Activated CD8-positive, alpha-beta memory T cell treated with anti-CD3 and anti-CD28 coated beads, Interleukin-2, amount 10 ng/mL, durations not matched to agents 7 days and 5 days (primary cell): ENCODE results near the gene UHMK1. TPM values are rescaled to one million over a fixed set of nuclear protein-coding genes. Genes with fewer than 3 reads are reported as not detected.
A peak's percentile ranks its signal among the peaks of the same experiment; 100 is the strongest.

Experiments used
- ATAC-seq: fragments of 150-1000 bp; cut with Tn5 transposase; one replicate; pipeline ENCODE4 v1.10.0; 2021; ENCODE audit warnings: moderate library complexity
- CTCF ChIA-PET: fragments of 350-600 bp; sonication (Branson Sonifier 250); formaldehyde crosslinking; loops from one replicate; lab custom pipeline; 2021; ENCODE audit warnings: antibody characterized with exemption; lab: Charles Lee
- DNase-seq: peaks from one replicate; pipeline ENCODE4 v3.0.0-alpha.2; 2020
- H3K27ac Mint-ChIP-seq: one replicate; pipeline ENCODE4 v1.8.0; 2021; ENCODE audit warnings: mild to moderate bottlenecking, mixed read lengths
- H3K27me3 Mint-ChIP-seq: one replicate; pipeline ENCODE4 v1.8.0; 2021; ENCODE audit warnings: mixed read lengths
- H3K36me3 Mint-ChIP-seq: one replicate; pipeline ENCODE4 v1.8.0; 2021; ENCODE audit warnings: mild to moderate bottlenecking, mixed read lengths
- H3K4me1 Mint-ChIP-seq: one replicate; pipeline ENCODE4 v1.8.0; 2021; ENCODE audit warnings: mixed read lengths
- H3K4me3 Mint-ChIP-seq: one replicate; pipeline ENCODE4 v1.8.0; 2021; ENCODE audit warnings: mild to moderate bottlenecking, moderate library complexity, mixed read lengths
- H3K9me3 Mint-ChIP-seq: one replicate; pipeline ENCODE4 v1.8.0; 2022; ENCODE audit warnings: low read depth, mixed read lengths
- total RNA-seq, 2 experiments: library from RNA; stranded (reverse); gene quantifications; one replicate each; pipeline ENCODE4 v1.2.3, GENCODE V29; 2021

Gene UHMK1
- total RNA-seq, 2 experiments from 2014 or later: 51.5 to 62.0 TPM

DNA sequence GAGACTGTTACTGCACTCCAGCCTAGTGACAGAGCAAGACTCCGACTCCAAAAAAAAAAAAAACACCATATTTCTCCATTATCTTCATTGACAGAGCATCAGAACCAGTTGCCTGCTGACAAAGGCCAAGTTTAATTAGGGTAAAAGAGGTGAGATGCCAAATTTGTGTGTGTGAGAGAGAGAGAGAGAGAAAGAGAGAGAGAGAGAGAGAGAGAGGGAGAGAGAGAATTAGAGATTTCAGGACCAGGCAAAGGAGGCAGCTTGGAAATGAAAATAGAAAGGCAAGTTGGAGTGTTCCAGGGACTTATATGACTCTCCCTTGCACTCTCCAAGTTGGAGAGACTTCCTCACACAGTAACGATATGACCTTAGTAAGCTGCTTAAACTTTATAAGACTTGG, 39.6 kb downstream of the UHMK1 start:
- no peaks in the 10 kb centered on the region for H3K9me3 Mint-ChIP-seq
- ATAC-seq (no peak), DNase-seq (no peak)
- no peaks in the 10 kb centered on the region for H3K27me3 Mint-ChIP-seq
- H3K36me3 Mint-ChIP-seq: peaks cover 13% of the 10 kb centered on the region
- no peak overlapping the region for H3K4me3 Mint-ChIP-seq
- CTCF ChIA-PET: no interaction called here
- no peak overlapping the region for H3K27ac Mint-ChIP-seq
- peaks cover 12% of the 10 kb centered on the region for H3K4me1 Mint-ChIP-seq

DNA sequence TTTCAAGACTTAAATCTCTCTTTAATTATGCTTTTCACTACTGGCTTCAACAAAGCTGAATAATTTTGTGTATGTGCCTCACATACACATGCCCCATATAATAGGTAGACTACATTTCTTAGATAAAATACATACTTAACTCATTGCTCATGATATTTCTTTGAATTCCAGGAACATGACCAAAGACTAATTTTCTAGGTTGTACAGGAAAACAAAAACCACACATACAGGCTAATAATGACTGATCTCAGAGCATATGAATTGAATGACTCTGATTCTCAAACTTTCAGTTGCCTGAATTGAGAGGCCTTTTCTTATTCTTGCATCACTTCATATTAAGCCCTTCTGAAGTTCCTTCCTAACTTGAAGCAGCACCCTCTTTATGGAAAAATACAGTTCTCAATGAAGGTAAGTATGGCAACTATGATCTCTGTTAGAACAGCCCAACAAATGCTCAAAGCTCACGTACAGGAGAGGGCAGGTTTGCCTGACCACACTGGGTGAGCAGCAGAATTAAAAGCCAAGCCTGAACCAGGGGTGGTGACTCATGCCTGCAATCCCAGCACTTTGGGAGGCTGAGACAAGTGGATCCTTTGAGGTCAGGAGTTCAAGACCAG, 41.3 kb downstream of the UHMK1 start:
- Mint-ChIP-seq H3K27me3 (no peaks in the 10 kb centered on the region), H3K9me3 (no peaks in the 10 kb centered on the region), H3K4me1 (peaks cover 12% of the 10 kb centered on the region), H3K4me3 (no peak overlapping the region), H3K36me3 (peaks cover 19% of the 10 kb centered on the region), H3K27ac (peak overlapping the region; percentile 79)
- CTCF ChIA-PET: interaction anchor here (1.4 kb wide), 1 partner anchor 20 kb away, joined by 4 read pairs; no protein-coding TSS in a partner anchor
- ATAC-seq: peak; percentile 69
- peak; percentile 44 for DNase-seq

DNA sequence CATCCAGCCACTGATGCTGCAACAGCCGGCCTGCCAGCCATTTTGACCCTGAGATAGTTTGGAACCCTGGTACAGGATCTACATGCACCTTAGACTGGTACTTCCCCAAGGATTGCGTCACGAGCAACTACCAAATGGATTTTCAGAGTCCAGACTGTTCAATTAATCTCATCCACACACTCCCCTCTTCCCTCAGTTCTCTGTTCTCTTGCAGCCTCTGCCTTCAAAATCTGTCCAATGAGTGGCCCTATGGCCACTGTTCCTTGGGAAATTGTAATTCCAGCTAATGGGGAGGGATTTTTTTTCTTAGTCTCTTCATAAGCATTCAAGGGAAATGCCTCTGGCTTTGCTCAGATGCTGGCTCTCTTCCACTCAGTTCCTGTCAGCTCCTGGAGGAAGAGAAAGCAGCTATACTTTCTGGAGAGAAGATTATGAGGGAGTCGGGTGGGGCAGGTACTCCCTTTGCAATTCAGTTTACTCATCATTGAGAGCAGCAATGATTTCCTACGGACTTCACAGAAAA, 44.1 kb downstream of the UHMK1 start:
- peaks cover 10% of the 10 kb centered on the region for H3K4me1 Mint-ChIP-seq
- H3K27me3 Mint-ChIP-seq: no peaks in the 10 kb centered on the region
- H3K9me3 Mint-ChIP-seq: no peaks in the 10 kb centered on the region
- no peak overlapping the region for H3K4me3 Mint-ChIP-seq
- H3K27ac Mint-ChIP-seq: no peak overlapping the region
- ATAC-seq: no peak
- CTCF ChIA-PET: no interaction called here
- no peak for DNase-seq
- peaks cover 21% of the 10 kb centered on the region for H3K36me3 Mint-ChIP-seq

DNA sequence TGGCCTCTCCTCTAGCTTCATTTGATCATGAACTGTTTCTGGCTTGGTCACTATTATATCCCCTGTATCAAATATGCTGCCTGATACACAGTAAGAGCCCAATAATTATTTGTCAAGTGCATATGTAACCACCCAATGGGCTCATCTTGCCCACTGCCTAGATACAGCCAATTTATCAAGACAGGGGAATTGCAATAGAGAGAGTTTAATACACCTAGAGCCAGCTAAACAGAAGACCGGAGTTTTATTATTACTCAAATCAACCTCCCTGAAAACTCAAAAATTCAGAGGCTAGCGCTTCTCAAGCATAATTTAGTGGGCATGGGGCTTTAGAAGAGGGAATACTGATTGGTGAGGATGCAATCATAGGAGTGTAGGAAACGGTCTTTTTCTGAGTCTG, 45.6 kb downstream of the UHMK1 start:
- CTCF ChIA-PET: no interaction called here
- Mint-ChIP-seq H3K4me3 (no peak overlapping the region), H3K27ac (no peak overlapping the region), H3K36me3 (peaks cover 21% of the 10 kb centered on the region), H3K4me1 (peaks cover 12% of the 10 kb centered on the region), H3K9me3 (no peaks in the 10 kb centered on the region), H3K27me3 (no peaks in the 10 kb centered on the region)
- ATAC-seq (no peak), DNase-seq (no peak)

GRCh38 chr1:162548170-162548569, 50.6 kb downstream of the UHMK1 start:
- Mint-ChIP-seq H3K27me3 (no peaks in the 10 kb centered on the region), H3K4me3 (no peak overlapping the region), H3K36me3 (peaks cover 8% of the 10 kb centered on the region), H3K27ac (peak overlapping the region; percentile 15), H3K4me1 (peaks cover 3% of the 10 kb centered on the region), H3K9me3 (no peaks in the 10 kb centered on the region)
- DNase-seq (no peak), ATAC-seq (no peak)
- CTCF ChIA-PET: no interaction called here

GRCh38 chr1:162549001-162549400, 51.4 kb downstream of the UHMK1 start:
- no peaks in the 10 kb centered on the region for H3K9me3 Mint-ChIP-seq
- ATAC-seq: no peak
- CTCF ChIA-PET: no interaction called here
- no peaks in the 10 kb centered on the region for H3K27me3 Mint-ChIP-seq
- no peak for DNase-seq
- no peak overlapping the region for H3K4me3 Mint-ChIP-seq
- peaks cover 3% of the 10 kb centered on the region for H3K4me1 Mint-ChIP-seq
- no peak overlapping the region for H3K27ac Mint-ChIP-seq
- peaks cover 3% of the 10 kb centered on the region for H3K36me3 Mint-ChIP-seq

- CTCF ChIA-PET: no interaction called here
- no peaks in the 10 kb centered on the region for H3K36me3 Mint-ChIP-seq
- no peak overlapping the region for H3K27ac Mint-ChIP-seq
- DNase-seq: no peak
- no peaks in the 10 kb centered on the region for H3K9me3 Mint-ChIP-seq
- H3K4me3 Mint-ChIP-seq: no peak overlapping the region
- H3K4me1 Mint-ChIP-seq: peaks cover 3% of the 10 kb centered on the region
- no peak for ATAC-seq
- H3K27me3 Mint-ChIP-seq: no peaks in the 10 kb centered on the region
These were observed 53.3 kb downstream of the UHMK1 start for GRCh38 chr1:162550925-162551324.

DNA sequence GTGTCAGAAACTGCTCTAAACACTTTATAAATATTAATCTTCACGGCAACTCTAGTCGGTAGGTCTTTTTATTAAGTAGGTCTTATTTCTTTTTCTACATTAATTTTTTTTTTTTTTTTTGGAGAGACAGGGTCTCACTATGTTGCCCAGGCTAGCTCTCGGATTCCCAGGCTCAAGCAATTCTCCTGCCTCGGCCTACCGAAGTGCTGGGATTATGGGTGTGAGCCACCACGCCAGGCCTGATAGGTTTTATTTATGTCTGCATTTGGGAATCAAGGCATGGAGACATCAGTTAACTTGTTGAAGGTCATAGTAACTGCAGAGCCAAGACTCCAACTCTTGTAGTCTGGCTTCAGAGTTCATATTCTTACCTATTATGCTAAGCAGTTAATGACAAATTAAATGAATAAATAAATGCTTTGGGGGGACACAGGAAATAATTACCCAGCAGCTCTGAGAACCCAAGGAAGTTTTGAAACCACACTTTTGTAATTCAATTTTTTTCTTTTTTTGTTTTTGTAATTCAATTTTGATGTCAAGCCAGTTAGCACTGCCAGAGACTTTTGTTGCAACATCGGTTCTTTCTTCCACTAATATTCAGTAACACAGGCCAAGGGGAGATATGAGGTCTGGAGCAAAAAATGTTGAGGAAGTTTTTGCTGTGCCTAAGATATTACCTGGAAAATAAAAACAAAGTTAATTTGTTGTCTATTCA, 54.5 kb downstream of the UHMK1 start:
- Mint-ChIP-seq H3K9me3 (no peaks in the 10 kb centered on the region), H3K4me1 (peaks cover 3% of the 10 kb centered on the region), H3K4me3 (no peak overlapping the region), H3K27ac (no peak overlapping the region), H3K27me3 (no peaks in the 10 kb centered on the region), H3K36me3 (no peaks in the 10 kb centered on the region)
- no peak for ATAC-seq
- CTCF ChIA-PET: no interaction called here
- DNase-seq: no peak

DNA sequence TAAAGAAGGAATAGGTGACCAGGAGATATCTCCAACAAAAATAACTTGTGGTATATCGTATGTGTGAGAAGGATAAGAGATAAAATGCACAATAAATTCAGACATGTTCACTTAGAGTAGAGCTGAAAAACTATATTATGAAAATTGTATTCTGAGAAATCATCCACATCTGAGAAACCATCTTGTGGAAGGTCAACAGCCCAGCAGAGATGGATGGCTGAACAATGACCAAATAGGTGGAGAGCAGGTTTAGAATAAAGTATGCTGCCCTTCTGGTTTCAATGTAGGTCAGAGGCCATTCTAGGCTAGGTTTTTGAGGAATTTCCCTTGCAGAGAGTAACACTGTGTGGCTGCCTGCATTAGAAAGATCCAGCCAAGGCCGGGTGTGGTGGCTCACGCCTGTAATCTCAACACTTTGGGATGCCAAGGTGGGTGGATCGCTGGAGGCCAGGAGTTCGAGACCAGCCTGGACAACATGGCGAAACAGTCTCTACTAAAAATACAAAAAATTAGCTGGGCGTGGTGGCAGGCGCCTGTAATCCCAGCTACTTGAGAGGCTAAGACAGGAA, 55.1 kb downstream of the UHMK1 start:
- Mint-ChIP-seq H3K4me3 (no peak overlapping the region), H3K27me3 (no peaks in the 10 kb centered on the region), H3K9me3 (no peaks in the 10 kb centered on the region), H3K27ac (no peak overlapping the region), H3K36me3 (no peaks in the 10 kb centered on the region), H3K4me1 (peaks cover 3% of the 10 kb centered on the region)
- CTCF ChIA-PET: no interaction called here
- ATAC-seq (no peak), DNase-seq (no peak)

DNA sequence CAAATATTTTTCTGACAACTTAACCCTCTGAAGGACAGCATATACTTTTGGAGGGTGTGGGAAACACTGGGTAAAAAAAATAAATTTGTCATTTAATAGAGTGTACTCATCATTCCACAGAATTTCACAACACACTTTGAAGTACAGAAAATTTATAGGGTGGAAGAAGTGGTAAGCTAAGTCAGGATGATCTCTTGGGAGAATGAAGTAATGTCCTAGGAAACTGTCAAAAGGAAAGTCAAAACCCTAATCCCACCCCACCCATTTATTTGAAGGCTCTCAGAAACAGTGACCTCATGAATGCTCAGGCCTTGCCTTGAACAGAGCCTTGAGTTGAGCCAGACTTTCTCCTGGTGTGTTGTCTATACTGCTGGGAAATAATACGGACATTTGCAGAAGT, 56.6 kb downstream of the UHMK1 start:
- no peak overlapping the region for H3K27ac Mint-ChIP-seq
- DNase-seq (no peak), ATAC-seq (no peak)
- H3K27me3 Mint-ChIP-seq: no peaks in the 10 kb centered on the region
- H3K4me1 Mint-ChIP-seq: no peaks in the 10 kb centered on the region
- CTCF ChIA-PET: interaction anchor here (1.0 kb wide), 1 partner anchor 12 kb away, joined by 3 read pairs; no protein-coding TSS in a partner anchor
- no peaks in the 10 kb centered on the region for H3K9me3 Mint-ChIP-seq
- no peaks in the 10 kb centered on the region for H3K36me3 Mint-ChIP-seq
- no peak overlapping the region for H3K4me3 Mint-ChIP-seq

GRCh38 chr1:162557536-162557935, 59.9 kb downstream of the UHMK1 start:
- Mint-ChIP-seq H3K4me1 (peaks cover 18% of the 10 kb centered on the region), H3K4me3 (no peak overlapping the region), H3K36me3 (peaks cover 1% of the 10 kb centered on the region)

DNA sequence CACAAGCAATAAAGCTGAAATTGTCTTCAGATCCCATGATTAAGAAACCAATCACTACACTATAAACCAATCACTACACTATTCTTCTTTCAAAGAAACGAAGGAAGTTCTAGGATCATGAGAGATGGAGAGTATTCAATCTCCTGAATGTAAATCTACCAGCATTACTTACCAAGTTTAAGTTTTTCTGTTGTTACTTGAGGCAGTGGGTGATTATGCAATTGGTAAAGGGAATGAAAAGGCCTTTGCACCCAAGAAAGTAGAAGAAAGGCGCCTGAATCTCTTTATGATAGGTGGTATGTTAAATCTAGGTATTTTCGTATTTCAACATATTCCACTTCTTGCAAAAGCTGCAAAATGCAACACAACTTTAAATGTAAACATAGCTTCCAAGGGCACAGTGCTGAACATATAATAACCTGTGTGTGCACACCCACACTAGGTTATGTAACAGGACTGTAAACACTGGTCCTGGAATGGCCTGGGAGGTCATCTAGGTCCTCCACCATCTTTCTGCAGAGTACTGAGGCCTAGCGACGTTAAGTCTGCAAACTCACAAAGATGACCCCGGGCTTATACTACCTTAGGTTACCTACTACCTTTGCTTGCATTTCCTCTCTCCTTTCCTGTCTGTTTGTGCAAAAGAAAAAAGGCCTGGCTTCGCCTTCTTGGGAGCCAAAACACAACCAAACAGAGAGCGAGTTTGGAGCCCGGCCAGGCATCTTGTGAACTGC, 62.9 kb downstream of the UHMK1 start:
- Mint-ChIP-seq H3K9me3 (no peaks in the 10 kb centered on the region), H3K4me3 (peak overlapping the region; percentile 82), H3K36me3 (peaks cover 1% of the 10 kb centered on the region), H3K4me1 (peaks cover 39% of the 10 kb centered on the region), H3K27me3 (no peaks in the 10 kb centered on the region), H3K27ac (peak overlapping the region; percentile 92)
- ATAC-seq: no peak
- CTCF ChIA-PET: interaction anchor here (1.0 to 1.3 kb wide), 2 partner anchors 13 to 30 kb away, joined by 3 read pairs; no protein-coding TSS in a partner anchor
- DNase-seq: no peak

More at GRCh38 chr1:162557536-162557935, 59.9 kb downstream of the UHMK1 start:
- no peak overlapping the region for H3K27ac Mint-ChIP-seq
- H3K27me3 Mint-ChIP-seq: no peaks in the 10 kb centered on the region
- CTCF ChIA-PET: no interaction called here
- ATAC-seq: no peak
- no peaks in the 10 kb centered on the region for H3K9me3 Mint-ChIP-seq
- no peak for DNase-seq

- H3K36me3 Mint-ChIP-seq: peaks cover 4% of the 10 kb centered on the region
- H3K9me3 Mint-ChIP-seq: no peaks in the 10 kb centered on the region
- ATAC-seq (peak; percentile 95), DNase-seq (peak; percentile 98)
- peak overlapping the region; percentile 82 for H3K4me3 Mint-ChIP-seq
- CTCF ChIA-PET: interaction anchor here (1.0 to 1.3 kb wide), 2 partner anchors 12 to 31 kb away, joined by 3 read pairs; no protein-coding TSS in a partner anchor
- H3K27ac Mint-ChIP-seq: peak overlapping the region; percentile 92
- peaks cover 44% of the 10 kb centered on the region for H3K4me1 Mint-ChIP-seq
- no peaks in the 10 kb centered on the region for H3K27me3 Mint-ChIP-seq
These were observed 63.5 kb downstream of the UHMK1 start for GRCh38 chr1:162561037-162561615.
